Activated T-cell treated with anti-CD3 and anti-CD28 coated beads for 1 hour (primary cell): ENCODE data around the gene MSX2.

ENCODE experiments used
- DNase-seq: peaks from one replicate; pipeline ENCODE4 v3.0.0-alpha.2; 2020; ENCODE audit warnings: low read depth

MSX2 gene

GRCh38 chr5:174718880-174719610, 5.3 kb upstream of the MSX2 start:
- no peak for DNase-seq

GRCh38 chr5:174719793-174720611, 4.4 kb upstream of the MSX2 start:
- DNase-seq, result no peak

DNA sequence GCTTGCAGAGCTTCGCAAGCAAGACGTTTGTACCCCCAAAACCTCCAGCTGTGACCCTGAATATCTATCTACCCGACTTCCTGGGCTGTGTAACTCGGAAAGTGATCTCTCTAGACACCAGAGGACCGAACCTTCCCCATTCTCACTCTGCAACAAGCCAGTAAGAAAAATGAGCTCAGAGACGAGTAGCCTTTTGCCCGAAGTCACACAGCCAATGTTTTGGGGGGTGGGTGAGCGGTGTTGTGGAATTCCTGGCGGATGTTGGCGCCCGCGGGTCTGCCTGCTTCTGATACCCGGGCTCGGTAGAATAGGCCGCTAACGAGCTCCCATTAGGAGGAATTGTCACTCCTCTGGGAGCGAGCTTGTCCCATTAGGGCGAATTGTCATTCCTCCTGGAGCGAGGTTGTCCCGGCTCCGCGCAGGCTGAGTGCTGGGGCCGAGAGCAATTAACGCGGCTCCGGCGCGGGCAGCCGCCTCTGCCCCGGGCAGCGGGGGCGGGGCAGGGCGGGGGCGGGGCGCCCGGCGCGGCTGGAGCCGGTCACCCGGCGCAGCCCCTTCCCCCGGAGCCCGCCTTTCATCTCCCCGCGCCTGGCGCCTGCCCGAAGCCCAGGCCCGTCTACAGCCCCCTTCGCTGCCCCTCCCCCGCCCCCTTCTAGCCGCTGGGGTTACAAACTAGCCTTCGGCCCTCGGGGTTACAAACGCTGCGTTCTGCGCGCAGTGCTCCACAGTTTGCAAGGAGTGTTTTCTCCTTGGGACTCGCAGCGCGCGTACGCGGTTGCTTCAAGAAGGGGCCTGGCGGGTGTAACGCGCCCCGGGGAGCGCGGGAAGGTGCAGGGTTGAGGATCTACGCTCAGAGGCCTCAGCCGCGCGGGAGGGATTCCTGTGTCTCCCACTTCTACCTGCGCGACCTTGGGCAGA, 3.5 kb upstream of the MSX2 start:
- no peak for DNase-seq

- no peak for DNase-seq
Measured at GRCh38 chr5:174721530-174722432, 2.6 kb upstream of the MSX2 start.

- DNase-seq, result no peak
Measured at GRCh38 chr5:174722500-174722899, 1.9 kb upstream of the MSX2 start.

DNA sequence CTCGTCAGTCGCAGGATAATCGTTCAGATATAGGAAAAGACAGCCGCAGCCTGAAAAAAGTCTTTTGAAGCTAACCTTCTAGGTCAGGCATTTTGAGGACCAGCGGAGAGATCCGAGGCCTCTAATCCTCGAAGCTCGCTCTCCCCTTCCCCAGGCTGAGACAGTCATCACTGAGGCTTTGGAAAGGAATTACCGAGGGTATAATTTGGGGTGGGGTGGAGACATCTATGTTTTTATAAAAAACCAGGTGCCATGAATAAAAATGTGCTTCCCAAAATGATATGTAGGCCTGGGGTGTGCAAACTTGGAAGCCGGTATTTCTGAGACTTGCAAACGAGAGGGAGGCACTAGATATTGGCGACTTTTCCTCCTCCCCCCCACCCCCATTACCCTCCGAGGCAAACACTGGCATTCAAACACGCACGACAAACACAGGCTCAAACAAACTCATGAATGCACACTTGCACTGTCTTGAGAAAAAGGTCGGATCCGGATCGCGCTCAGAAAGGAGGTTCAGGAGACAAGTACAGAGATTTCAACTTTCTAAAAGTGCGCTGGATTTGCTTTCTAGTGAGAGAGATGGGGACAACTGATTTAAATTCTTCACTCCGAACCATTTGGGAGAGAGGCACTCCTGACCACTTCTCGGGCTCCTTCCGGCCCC, 935 bp upstream of the MSX2 start:
- DNase-seq, result no peak

DNA sequence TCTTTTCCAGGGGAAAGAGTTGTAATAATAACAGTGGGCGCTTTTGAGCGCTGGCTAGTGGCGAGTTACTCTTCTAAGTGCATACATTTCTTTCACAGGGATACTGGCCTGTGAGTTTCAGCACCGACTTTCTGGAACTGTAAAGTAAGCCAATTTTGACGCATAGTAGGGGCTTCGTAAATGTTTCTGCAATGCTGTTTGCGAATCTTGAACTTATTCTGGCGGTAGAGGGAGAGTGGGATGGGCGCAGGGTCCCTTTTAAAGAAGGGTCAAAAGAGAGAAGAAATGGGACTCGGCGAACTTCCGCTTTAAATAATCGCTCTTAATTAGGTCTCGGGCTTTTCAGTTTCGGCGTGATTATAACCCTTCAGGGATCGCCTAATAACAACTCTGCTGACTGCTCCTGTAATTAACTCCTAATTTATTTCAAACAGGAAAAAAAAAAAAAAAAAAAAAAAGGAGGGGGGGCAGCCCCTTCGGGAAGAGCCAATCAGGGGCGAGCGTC, 351 bp upstream of the MSX2 start:
- DNase-seq, result no peak

- DNase-seq, result no peak
Measured at GRCh38 chr5:174725261-174725990, 1.0 kb downstream of the MSX2 start.

DNA sequence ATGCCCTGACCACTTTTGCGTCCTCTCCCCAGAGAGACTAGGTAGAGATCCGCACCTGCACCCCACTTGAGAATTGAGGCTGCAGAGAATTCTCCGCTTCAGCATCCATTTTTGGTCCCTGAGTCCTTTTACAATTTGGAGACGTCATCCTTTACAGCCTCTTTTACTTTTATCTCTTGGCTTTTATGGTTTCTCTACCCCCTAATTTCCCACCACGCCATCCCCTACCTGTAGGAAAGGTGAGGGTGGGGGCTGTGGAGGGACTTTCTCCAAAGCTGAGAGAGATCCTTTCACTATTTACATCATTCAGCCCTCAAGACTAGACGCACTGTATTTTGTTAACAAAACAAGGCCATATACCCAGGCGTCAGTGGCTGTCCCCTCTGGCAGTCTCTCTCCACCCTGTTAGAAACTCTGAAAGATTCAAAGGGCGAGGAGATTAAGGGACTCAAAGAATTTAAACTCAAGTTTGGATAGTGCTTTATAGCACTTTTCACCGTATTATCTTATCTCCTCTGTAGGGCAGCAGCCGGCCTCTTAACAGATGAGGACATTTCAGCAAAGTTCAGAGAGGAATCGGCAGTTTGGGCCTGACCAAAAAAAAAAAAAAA, 1.7 kb downstream of the MSX2 start:
- no peak for DNase-seq

GRCh38 chr5:174726916-174727793, 2.8 kb downstream of the MSX2 start:
- DNase-seq, result no peak

- DNase-seq, result no peak
Measured at GRCh38 chr5:174727794-174728680, 3.7 kb downstream of the MSX2 start.

DNA sequence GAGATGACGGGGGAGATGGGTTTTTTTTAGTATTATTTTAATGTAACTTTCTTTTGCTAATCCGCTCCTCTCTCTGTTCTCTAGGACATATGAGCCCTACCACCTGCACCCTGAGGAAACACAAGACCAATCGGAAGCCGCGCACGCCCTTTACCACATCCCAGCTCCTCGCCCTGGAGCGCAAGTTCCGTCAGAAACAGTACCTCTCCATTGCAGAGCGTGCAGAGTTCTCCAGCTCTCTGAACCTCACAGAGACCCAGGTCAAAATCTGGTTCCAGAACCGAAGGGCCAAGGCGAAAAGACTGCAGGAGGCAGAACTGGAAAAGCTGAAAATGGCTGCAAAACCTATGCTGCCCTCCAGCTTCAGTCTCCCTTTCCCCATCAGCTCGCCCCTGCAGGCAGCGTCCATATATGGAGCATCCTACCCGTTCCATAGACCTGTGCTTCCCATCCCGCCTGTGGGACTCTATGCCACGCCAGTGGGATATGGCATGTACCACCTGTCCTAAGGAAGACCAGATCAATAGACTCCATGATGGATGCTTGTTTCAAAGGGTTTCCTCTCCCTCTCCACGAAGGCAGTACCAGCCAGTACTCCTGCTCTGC, 4.8 kb downstream of the MSX2 start:
- no peak for DNase-seq

DNA sequence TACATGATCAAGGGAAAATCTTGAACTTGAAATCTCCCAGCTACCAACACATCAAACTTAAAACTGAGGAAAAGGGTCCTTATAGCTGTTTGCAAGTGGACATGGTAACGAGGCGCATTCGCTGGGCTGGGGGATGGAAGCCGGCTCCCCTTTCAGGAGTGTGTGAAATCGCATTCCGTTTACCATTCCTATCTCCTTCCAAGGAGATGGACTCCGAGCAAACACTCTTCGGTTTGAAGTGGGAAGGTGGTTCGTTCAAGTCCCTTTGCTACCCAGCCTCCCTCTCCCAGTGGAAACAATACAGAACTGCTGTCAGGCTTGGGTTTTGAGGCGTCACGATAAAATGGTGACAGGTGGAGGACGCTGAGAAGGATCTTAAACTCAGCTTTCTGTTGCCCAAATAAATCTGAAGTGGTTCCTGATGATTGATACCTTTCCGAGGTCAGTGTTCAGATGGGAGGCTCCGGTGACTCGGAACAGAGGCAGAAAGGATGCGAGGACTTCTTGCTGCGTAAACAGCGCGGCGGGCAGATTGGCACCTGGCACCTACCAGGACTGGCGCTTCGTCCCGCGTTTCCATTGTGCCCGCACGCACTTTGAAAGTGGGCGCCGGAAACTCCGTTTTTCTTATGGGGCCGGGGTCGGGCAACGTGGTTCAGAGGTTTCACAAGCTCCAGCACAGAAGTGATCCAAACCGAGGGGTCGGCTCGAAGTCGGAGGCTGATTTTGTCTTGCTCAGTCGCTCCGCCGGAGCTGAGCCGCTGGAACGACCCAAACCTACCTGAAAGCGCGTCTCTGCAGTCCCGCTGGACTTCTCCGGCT, 7.0 kb downstream of the MSX2 start:
- DNase-seq, result no peak

DNA sequence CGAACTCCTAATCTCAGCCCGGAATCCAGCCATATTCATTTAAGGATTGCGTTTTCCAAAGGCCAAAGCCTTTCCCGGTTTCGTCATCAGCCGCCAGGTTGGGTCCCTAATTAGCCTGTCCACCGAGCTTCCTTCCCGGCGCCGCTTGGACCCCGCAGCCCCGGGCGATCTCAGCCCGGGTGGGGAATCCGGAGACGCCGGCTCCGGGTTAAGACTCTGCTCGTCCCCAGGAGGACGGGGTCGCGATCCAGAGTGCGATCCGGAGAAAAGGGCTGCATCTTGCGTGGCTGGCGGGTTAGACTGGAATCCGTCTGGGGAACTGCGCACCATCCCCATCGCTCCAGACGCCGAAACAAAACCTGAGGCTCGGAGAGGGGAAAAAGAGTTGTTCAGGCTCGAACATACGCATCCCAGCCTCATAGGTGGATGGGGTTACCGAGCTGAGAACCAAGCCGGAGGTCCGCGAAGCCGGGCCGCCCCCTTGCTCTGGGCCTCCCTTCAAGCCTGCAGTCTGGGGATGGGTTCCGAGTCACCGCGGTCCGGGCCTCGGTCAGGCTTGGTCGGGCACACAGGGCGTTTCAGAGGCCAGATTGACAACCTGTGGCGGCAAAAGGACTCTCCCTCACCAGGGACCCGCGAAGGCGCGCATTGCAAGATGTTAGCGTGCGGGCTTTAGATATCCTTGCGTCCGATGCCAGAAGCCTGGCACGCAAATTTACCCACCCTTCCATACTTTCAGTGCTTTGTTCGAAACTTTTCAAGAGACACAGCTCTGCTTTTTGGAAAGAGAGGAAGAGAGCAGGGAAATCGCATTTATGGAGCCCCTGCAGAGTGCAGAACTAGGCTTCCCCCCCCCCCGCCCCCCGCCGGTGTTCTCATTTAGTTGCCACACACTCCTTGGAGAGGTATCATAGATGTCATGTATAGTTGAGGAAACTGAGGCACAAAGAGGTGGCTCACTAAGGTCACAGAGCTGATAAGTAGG, 7.9 kb downstream of the MSX2 start:
- DNase-seq, result no peak
